GM12878 (cell line): Measurements from ENCODE around the gene POU2F1. TPM values are rescaled to one million over a fixed set of nuclear protein-coding genes. Genes with fewer than 3 reads are reported as not detected.

Experiments
- CBX5 ChIP-seq: sonication (generic); IDR thresholded peaks from 2 replicates; pipeline ENCODE4 v1.6.1; 2016; ENCODE audit warnings: low read depth, moderate library complexity, mild to moderate bottlenecking, inconsistent platforms
- CEBPZ ChIP-seq: fragments of 150-350 bp; IDR thresholded peaks from 2 replicates; pipeline ENCODE4 v1.6.1; 2016; ENCODE audit warnings: low read depth, low read length
- NKRF ChIP-seq: fragments of 450-650 bp; conservative IDR thresholded peaks from 2 replicates; pipeline ENCODE4 v1.6.1; 2017; ENCODE audit warnings: mild to moderate bottlenecking, moderate library complexity
- SUZ12 ChIP-seq: fragments of 200-600 bp; sonication (generic); IDR thresholded peaks from one replicate; pipeline ENCODE4 v1.6.1; 2018; ENCODE audit warnings: antibody characterized with exemption, mild to moderate bottlenecking; ENCODE audit not compliant: unreplicated experiment
- ZBTB11 ChIP-seq: fragments of 450-650 bp; formaldehyde crosslinking; IDR thresholded peaks from 2 replicates; pipeline ENCODE4 v1.5.0; 2022; ENCODE audit warnings: mild to moderate bottlenecking, missing genetic modification characterization
- polyA plus RNA-seq, 11 experiments: library from polyadenylated mRNA; depleted of rRNA in 4 of 11; unstranded in 6 of 11; stranded (reverse) in 5 of 11; fragments of >200 nt; fragmentation: Nextera tagmentation in 4 of 11; fragmentation: Illumina TruSeq in 1 of 11; extraction: Ambion mirVana in 4 of 11; extraction: Trizol in 1 of 11; gene quantifications; 1 replicate in 1 of 11; 2 replicates in 10 of 11; pipeline versions ENCODE4 v1.2.1 to v1.2.3, GENCODE V29; 2011 to 2016; ENCODE audit warnings: inconsistent platforms in 2 of 11, missing spikeins in 2 of 11, low read depth in 1 of 11
- total RNA-seq, 4 experiments: library from RNA; depleted of rRNA in 3 of 4; stranded (reverse); fragments of >200 nt in 3 of 4; fragmentation: Illumina TruSeq in 1 of 4; extraction: Trizol in 1 of 4; gene quantifications; 2 replicates each; pipeline versions ENCODE4 v1.2.1 to v1.2.3, GENCODE V29; 2013 to 2021

The POU2F1 gene
- total and polyA plus RNA-seq, 10 of the 15 experiments (the other 5 are each of a cell fraction or from before 2014, with no cell fraction given): 2.5 to 21.7 (median 12.5) TPM

- TF ChIP-seq CEBPZ: no peak
- no peak for TF ChIP-seq SUZ12
- TF ChIP-seq NKRF: no peak
- no peak for TF ChIP-seq ZBTB11 (CRISPR knock-in tag)
- no peak for TF ChIP-seq CBX5
Measured at GRCh38 chr1:167419245-167419644, 198.6 kb downstream of the POU2F1 start (continued).
